Endometrial microvascular endothelial cells (primary cell): ENCODE measurements around the gene TESK1. TPM values are rescaled to one million over a fixed set of nuclear protein-coding genes. Genes with fewer than 3 reads are reported as not detected.

ENCODE experiments used
- in situ Hi-C: cut with HindIII; loops from 2 replicates; pipeline ENCODE4 v1.10.0; 2017; ENCODE audit warnings: low sequenced_read_pairs, low pct_unique_long_range_greater_than_20kb; ENCODE audit errors: inconsistent ontology term
- total RNA-seq: library from RNA; depleted of rRNA; stranded (reverse); fragments of >200 nt; gene quantifications from one replicate; pipeline ENCODE4 v1.2.3, GENCODE V29; 2015; ENCODE audit errors: inconsistent ontology term

The TESK1 gene
- total RNA-seq, 1 donor from 2014 or later = 12.9 TPM

DNA sequence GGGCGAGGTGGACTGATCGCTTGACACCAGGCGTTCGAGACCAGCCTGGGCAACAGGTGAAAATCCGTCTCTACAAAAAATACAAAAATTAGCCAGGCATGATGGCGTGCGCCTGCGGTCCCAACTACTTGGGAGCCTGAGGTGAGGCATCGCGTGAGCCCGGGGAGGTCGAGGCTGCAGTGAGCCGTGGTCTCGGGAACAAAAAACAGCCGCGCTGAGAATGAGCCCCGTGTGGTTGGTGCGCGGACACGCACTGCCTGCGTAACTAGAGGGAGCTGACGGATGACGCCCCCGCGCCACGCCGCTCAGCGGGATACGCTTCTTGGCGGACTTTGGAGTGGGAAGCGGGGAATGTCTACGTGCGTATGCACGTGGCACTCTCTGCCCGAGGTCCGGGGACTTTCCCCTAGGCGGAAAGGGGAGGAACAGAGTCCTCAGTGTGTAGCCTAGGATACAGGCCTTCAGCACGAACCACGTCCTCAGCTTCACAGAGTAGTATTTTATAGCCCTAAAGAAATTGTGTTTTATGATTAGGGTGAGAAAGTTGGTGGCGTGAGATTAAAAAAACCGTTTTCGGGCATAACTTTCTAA is 52.6 kb downstream of the TESK1 start, which contains the start of gene RMRP:
Gene RMRP, minus strand, starts transcription at position 474 of the 591 bp plus-strand sequence.
- in situ Hi-C loops = no loop called here

DNA sequence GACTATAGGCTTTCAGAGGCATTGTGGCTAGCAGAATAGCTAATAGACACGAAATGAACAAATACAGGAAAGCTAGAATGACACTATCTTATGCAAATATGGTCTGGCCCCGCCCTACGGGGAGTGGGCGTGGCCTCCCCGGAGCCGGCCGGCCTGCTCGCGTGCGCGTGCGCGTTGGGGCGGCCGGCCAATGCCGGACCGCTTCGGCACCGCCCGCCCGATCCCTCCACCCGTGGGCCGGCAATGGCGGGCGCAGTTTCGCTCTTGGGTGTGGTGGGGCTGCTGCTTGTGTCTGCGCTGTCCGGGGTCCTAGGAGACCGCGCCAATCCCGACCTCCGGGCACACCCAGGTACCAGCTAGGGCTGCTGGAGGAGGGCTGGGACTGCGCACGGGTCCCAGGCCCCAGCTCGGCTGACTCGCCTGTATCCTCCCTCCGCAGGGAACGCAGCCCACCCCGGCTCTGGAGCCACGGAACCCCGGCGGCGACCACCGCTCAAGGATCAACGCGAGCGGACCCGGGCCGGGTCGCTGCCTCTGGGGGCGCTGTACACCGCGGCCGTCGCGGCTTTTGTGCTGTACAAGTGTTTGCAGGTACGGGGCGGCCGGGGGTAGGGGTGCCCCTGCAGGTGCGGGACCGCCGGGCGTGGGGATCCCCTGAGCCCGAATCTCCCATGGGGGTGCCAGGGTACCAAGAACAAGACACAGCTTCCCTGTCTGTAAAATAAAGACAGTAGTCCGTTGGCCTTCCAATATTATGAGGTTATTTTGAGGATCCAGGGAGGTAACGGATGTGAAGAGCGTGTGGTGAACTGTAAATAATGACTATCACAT is 53.3 kb downstream of the TESK1 start, which contains the start of gene CCDC107:
Gene CCDC107, plus strand, starts transcription at position 156 of the 831 bp plus-strand sequence. Its CDS starts 88 bp downstream, at position 244.
- in situ Hi-C loops = no loop called here

DNA sequence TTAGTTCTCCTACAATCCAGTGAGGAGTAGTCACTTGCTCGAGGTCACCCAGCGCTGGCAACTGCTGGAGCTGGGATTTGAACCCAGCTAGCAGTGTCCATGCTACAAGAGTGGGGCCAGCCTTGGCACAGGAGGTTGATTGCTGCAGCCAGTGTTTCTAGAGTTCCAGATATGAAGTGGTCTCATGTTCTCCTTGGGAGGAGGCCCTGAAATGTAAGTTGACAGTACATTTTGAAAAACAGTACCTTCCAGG is 53.8 kb downstream of the TESK1 start:
- in situ Hi-C loops = no loop called here

DNA sequence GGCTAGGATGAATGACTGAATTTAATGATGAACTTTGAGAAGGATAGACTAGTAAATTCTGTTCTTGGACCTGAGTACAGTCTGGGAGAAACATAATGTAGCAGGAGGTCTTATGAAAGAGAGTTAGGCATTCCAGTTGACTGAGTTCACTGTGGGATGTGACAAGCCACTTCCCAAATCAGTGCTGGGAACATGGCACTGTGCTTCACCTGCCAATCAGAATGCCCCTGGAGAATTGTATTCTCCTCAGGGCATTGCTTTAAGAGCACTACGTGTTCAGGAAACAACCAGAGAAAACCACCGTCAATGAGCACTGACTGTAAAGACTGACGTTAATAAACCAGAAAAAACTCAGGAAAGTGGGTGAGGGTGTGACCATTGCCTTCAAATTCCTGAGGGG is 54.3 kb downstream of the TESK1 start:
- in situ Hi-C loops = no loop called here

Other genes with a start within 250 kb of the TESK1 start
- gene RUSC2, start 115.2 kb upstream of the TESK1 start, total RNA-seq = 35.9 TPM
- gene CD72, start 13.2 kb downstream of the TESK1 start, total RNA-seq = not detected
- gene SIT1, start 45.7 kb downstream of the TESK1 start, total RNA-seq = not detected
- 269 TPM for gene RMRP, start 52.8 kb downstream of the TESK1 start, total RNA-seq
- gene CCDC107, start 53.0 kb downstream of the TESK1 start, total RNA-seq = 5.0 TPM
- 2.8 TPM for gene ARHGEF39, start 59.9 kb downstream of the TESK1 start, total RNA-seq
- gene CA9, start 68.7 kb downstream of the TESK1 start, total RNA-seq = not detected
- 99.1 TPM for gene TPM2, start 84.7 kb downstream of the TESK1 start, total RNA-seq
- gene TLN1, start 126.9 kb downstream of the TESK1 start, total RNA-seq = 358 TPM
- 64.9 TPM for gene CREB3, start 127.4 kb downstream of the TESK1 start, total RNA-seq
- gene GBA2, start 144.0 kb downstream of the TESK1 start, total RNA-seq = 51.3 TPM
- gene RGP1, start 144.0 kb downstream of the TESK1 start, total RNA-seq = 17.2 TPM
- gene MSMP, start 149.0 kb downstream of the TESK1 start, total RNA-seq = 5.3 TPM
- 18.3 TPM for gene NPR2, start 186.3 kb downstream of the TESK1 start, total RNA-seq
- not detected for gene SPAG8, start 207.0 kb downstream of the TESK1 start, total RNA-seq
- 53.3 TPM for gene HINT2, start 209.8 kb downstream of the TESK1 start, total RNA-seq
- gene FAM221B, start 223.5 kb downstream of the TESK1 start, total RNA-seq = not detected
- 0.09 TPM for gene TMEM8B, start 224.0 kb downstream of the TESK1 start, total RNA-seq